HG03103 (cell line): ENCODE measurements around the gene GALNT8.
"Not testable (repeated sequence)": the region's sequence is repeated elsewhere in the genome, so short reads cannot be mapped to it uniquely, and the experiment has no call there.

Experiments
- ATAC-seq: cut with Tn5 transposase; IDR thresholded peaks from one replicate; pipeline ENCODE4 v1.9.1; 2021; ENCODE audit warnings: low read depth; ENCODE audit not compliant: unreplicated experiment

The GALNT8 gene

DNA sequence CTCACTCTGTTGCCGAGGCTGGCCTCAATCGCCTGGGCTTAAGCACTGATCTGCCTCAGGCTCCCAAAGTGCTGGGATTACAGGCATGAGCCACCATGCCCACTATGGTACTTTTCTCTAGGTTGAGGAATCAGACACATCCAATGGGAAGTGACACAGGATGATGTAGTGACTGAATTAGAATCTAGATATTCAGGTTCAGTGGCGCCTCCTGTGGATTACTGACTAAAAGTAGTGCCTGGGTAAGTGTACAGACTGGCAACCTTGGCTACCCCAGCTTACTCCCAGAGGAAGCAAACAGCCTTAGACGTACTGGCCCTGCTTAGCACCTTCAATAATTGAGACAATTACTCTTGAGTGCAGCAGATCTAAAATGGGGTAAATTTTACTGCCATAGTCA lies 22.8 kb downstream of the GALNT8 start:
- no peak for ATAC-seq

DNA sequence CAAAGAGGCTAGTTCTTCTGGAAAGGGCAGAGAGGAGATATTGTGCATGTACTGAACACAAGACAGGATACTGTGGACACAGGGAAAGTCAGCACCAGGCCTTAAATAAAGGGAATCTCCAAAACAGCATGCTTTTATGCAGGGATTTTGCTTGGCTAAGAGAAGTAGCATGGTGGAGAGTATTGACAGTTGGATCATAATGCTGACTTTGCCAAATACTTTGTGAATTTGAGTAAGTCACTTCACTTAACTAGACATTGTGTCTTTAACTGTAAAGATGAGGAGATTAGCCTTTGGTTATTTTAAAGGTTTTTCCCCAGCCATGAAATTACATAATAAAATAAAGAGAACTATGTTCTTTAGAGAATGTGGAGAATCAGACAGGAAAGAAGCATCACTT lies 24.5 kb downstream of the GALNT8 start:
- no peak for ATAC-seq

DNA sequence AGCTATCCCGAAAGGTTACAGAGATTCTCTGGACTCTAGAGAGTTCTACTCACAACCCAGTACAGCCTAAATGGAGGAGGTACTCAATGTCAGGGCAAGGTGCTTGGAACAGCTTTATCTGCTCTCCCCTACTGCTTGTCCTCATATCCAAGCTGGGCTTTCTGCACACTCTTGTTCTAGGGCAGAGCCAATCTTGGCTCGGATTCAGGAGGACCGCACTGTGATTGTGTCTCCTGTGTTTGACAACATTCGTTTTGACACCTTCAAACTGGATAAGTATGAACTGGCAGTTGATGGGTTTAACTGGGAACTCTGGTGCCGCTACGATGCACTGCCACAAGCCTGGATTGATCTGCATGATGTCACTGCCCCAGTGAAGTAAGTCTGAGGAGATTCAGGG lies 25.0 kb downstream of the GALNT8 start:
- no peak for ATAC-seq

GRCh38 chr12:4751654-4752053 lies 31.5 kb downstream of the GALNT8 start:
- ATAC-seq = not testable (repeated sequence)

- no peak for ATAC-seq
Measured at GRCh38 chr12:4762773-4763172, 42.6 kb downstream of the GALNT8 start.

DNA sequence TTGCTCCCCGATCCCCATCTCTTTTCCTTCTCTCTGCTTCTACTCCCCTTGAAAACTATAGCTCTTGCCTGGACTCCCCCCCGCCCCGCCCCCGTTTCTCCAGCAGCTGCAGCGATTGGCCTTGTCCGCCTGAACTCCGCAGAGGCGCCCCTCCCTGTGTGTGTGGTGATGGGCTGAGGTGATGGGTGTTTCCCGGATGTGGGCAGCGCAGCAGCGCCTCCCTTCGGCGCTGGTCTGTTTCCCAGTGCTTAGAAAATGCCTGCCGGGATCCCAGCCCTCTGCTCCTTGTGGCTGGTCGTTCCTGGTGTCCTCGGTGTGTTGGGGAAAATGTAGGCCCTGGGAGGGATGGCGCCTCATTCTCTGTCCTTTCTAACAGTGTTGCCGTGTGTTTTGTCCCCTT lies 43.3 kb downstream of the GALNT8 start:
- ATAC-seq = no peak

DNA sequence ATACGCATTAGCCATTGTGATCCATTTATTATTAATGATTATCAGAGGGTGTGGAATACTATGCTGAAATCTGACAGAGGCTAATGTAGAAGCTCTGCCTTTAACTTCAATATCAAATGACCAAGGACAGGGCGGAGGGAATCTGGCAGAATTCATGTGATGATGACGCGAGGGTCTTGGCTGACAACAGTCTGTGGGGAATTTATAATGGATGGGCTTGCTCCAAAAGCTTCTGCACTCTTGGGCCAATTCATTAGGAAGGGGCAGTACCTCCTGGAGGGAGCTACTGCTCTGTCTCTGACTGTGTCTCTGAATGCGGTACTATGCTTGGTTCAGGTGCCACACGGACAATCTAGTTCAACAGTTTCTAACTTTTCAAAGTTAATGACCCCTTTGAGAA lies 46.2 kb downstream of the GALNT8 start:
- ATAC-seq = no peak

GRCh38 chr12:4767186-4767585 lies 47.0 kb downstream of the GALNT8 start:
- ATAC-seq = no peak

- no peak for ATAC-seq
Measured at GRCh38 chr12:4768341-4768740, 48.1 kb downstream of the GALNT8 start.

DNA sequence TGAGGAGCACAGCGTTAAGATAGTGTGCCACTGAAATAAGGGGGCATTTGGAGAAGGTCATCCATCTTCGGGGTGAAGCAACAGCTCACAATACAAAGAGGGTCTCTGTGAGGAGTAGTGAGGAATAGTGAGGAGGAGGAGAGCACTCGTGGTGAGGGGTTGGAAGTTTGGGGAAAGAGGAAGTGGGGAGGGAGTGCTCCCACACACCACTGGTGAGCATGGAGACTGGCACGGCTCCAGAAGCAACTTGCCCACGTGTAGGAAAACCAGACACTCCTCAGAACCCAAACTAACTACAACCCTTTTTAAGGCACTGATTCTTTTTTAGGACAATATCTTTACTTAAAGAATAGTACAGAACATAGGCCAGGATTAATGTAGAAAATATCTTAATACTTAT lies 48.9 kb downstream of the GALNT8 start:
- ATAC-seq = no peak

GRCh38 chr12:4771172-4771959 lies 51.2 kb downstream of the GALNT8 start:
- ATAC-seq = no peak

DNA sequence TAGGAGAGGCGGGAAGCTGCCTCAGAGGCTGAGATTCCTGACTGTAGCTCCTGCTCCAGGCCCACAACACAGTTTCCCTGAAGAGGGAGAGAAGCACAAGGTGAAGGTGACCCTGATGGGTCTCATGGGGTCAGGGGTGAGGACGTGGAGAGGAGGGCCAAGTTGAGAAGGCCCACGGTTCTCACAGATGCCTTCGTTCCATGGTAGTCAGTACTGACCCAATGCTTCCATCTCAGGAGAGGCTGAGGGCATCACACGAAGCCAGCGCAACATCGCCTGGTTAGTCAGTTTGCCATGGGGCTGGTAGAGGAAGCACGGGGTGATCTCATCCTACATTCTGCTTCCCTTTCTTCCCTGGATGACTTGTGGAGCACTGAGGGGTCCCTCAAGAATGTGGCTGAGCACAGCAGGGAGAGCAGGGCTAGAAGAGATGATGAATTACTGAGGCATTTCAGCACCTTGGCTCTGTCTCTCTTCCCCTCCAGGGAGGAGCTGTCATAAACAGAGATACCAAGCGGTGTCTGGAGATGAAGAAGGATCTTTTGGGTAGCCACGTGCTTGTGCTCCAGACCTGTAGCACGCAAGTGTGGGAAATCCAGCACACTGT lies 51.9 kb downstream of the GALNT8 start:
- no peak for ATAC-seq

DNA sequence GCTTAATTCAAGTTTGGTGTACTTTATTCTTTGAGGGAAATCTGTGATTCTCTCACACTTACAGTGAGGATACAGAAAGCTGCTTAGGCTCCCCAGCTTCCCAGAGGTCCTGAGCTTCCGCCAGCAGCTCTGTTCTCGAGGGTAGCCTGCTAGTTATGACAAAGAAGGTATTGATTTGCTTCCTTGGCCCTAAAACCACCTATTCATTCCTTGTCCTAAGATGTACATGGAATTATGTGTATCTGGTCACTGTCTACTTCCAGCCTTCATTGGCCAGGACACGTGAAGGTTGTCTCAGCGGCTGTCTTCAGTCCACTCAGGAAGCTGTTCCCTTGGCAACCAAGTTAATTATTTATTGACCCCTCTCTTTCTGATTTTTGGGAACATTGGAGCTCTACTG lies 55.7 kb downstream of the GALNT8 start:
- no peak for ATAC-seq

DNA sequence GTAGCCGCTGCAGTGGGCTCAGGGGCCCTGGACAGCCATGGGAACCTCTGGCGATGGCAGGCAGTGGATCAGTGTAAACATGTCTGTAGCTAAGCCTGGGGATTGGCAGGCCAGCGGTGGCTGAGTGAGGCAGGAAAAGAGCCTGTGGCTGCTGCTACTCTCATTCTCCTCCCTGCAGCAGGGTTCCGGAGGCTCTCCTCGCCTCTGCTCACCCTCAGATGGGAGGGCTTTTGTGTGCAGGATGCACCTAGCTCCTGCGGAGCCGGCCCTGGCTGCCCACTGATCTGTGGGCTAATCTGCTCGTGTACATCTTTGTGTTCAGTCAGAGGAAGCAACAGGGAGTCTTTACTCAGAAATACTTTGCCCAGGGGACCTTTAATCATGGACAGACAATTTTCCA lies 59.5 kb downstream of the GALNT8 start:
- no peak for ATAC-seq

- ATAC-seq = no peak
Measured at GRCh38 chr12:4780641-4781611, 60.7 kb downstream of the GALNT8 start.

GRCh38 chr12:4784404-4785054 lies 64.3 kb downstream of the GALNT8 start:
- ATAC-seq = no peak

- no peak for ATAC-seq
Measured at GRCh38 chr12:4786795-4787194, 66.6 kb downstream of the GALNT8 start.

DNA sequence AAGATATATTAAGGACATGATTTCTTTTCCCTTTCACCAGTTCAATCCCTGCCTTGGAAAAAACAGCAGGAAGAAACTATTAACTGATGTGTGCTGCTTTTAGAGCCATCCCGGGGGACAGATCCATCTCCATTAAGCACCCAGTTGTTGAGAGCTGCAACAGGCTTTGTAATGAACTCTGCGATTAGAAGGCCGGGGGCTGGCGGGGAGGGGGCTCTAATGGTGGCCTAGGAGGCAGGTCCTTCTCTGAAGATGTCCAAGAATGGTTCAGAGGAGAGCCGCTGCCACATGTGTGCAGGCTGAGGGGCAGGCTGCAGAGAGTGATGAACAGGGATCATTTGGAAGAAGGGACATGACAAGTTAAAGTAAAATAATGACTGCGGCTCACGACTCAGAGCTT lies 67.8 kb downstream of the GALNT8 start:
- no peak for ATAC-seq

- ATAC-seq = no peak
Measured at GRCh38 chr12:4789776-4790175, 69.6 kb downstream of the GALNT8 start.

GRCh38 chr12:4791497-4791896 lies 71.3 kb downstream of the GALNT8 start:
- no peak for ATAC-seq

DNA sequence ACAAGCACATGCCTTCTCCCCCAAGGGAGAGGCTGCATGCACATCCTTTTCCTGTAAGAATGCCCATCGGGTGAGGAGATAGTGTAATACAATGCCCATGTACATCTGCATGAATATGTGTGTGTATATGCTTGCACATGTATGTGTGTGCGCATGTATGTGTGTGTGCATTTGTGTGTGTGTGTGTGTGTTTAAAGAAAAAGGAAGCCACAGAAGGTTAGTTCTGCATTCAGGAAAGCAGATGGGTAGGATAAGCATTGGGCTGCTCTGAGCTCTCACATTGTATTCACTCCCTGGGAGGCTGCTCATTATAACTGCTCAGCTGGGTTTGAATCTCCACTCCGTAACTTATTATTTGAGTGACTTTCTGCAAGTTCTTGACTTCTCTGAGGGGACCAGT lies 74.3 kb downstream of the GALNT8 start:
- no peak for ATAC-seq
